NOMO-1 treated with DMSO at 0.1 percent for 48 hours (cell line): Measurements from ENCODE around the gene UBE2O.

ENCODE experiments used
- DNase-seq: peaks from one replicate; lab custom pipeline; 2025; ENCODE audit not compliant: unreplicated experiment; lab: John Stamatoyannopoulos, UW

UBE2O gene

DNA sequence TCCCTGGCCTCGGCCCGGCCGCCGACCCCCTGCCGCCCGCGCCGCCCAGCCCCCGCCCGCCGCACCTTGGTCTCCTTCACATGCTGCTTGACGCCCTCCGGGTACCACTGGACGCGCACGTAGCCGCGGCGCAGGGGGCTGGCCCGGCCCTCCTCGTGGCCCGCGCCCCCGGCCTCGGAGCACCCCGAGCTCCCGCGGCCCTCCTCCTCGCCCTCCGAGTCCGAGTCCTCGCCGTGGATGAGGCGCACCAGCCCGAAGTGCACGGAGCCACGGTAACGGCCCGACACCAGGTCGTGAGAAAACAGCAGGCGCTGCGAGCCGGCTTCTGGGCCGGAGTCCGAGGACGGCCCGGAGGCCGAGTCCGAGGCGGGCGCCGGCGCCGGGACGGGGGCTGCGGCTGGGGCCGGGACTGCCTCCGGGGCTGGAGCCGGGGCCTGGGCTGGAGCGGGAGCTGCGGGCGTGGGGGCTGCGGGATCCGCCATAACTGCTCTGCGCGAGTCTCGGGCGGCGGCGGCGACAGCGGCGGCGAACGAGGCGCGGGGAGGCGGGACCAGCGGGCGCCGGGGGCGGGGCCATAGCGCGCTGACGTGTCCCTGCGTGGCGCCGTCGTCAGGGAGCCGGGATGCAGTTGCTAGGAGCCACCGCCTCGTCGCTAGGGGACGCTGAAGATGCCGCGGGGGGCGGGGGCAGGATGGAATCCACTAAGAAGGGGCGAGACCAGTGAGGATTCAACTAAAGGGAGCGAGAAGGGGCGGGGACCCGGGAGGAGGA, at the start of gene UBE2O:
Gene UBE2O (minus strand): TSS at position 493 of the 771 bp plus-strand sequence. CDS start 11 bp downstream, at position 482.
- peak; percentile 81 for DNase-seq

DNA sequence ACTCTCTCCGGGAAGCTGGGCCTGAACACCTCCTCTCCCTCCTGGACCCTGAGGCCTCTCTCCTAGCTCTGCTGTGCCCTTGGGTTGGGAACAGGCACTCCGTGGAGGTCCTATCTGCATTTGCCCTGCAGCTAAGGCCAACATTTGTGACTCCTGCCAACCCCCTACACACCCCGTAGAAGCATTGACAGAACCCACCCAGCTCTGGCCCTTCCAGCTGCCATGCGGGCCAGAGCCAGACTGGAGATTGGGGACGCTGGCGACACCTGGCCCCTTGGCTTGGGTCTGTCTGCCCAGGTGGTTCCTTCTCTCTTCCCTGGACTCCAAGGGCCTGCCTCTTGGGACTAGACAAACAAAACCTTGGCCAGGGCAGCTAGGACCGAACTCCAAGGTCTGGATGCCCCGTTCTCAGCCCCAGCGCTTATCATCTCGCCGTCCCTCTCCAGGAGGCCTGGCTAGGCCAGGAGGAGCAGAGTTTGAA, 48.9 kb upstream of the UBE2O start:
- no peak for DNase-seq

DNA sequence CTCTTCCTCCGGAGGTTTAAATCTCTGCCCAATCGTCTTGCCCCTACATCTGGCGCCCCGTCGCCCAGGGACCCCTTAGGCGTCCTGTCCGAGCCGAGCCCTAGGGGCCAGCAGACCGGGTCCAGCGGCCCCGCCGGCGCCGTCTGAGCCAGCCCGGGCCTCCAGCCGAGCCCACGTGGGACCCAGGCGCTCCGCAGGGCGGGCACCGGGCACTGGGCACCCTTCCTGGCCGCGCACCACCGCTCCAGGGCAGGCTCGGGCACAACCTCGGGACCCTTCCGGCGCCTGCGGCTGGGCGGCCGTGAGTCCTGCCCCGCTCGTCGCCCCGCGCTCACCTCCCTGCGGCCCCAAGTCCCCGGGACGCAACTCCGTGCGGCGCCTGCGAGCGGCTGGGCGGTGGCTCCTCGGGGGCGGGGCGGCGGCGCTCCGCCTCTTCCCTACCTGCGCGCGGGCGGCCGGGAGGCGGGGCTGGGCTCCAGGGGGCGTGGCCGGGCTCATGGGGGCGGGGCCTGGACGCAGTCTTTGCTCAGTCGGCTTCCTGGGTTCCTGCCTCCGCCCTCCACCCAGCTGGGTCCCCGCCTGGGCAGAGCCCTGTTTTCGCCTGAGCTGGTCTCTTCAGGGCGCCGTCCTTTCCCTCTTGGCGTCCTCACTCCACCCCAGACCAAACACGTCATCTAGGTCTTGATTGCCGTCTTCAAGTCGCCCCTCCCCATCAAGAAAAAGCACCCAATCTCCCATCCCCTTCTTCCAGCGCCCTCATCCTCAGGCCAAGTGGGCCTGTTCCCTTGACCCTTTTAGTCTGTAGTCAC, 48.3 kb upstream of the UBE2O start, which contains the start of gene RHBDF2:
Gene RHBDF2 (minus strand): TSS at position 406 of the 809 bp plus-strand sequence. CDS start 19,899 bp downstream, outside the sequence.
- DNase-seq: peak; percentile 68

DNA sequence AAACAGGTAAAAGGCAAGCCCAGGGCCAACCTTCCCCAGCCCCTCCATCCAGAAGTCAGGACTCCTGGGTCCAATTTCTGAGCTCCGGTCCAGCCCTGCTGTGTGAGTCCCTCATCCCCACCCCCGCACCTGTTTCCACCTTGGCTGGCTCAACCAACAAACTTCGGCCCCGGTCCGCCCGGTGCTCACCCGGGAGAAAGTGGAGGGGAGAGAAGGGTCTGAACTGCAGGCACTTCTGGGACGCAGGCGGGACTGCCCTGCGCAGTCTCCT, 47.7 kb upstream of the UBE2O start:
- DNase-seq: no peak

DNA sequence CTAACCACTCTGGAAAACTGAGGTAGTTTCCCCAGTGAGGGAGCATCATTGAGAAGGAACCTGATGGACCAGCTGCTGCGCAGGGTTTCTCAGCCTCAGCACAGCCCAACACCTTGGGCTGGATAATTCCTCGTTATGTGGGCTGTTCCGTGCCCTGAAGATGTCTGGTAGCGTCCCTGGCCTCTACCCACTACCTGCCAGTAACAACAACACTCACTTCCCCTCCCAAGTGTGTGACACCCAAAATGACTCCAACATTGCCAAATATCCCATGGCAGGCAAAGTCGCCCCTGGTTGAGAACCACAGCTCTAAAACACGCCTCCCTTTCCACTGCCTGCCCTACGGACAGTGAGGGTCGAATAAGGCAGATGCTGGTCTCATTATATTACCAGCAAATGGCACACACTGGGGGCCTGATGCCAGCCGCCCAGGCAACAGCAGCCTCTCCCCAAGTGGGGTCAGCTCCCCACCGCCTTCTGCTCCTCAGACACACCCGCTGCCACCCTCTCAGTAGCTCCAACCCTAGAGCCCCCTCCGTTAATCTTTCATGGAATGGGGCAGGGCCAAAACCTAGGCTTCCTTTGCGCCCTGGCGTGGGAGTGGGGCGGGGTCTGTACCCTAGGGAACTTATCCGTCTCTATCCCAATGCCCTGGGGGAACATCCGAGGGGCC, 47.3 kb upstream of the UBE2O start:
- DNase-seq: peak; percentile 41

DNA sequence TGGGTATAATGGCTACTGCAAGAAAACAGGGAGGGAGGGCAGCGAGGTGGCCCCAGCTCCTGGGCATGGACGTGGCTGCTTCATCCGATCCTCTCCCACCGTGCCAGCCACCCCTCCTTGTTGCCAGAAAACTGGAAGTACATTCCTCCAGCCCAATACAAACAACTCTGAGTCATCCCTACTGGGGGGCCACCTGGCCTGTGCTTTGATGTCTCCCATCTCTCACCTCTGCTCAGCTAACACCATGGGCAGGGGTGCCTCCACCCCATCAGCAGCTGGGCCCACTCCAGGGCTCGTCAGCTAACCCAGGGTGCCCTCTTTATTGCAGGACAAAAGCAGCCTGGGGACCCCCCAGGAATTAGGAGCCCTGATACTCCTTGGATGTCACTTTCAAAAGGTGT, 46.3 kb upstream of the UBE2O start:
- DNase-seq: no peak

DNA sequence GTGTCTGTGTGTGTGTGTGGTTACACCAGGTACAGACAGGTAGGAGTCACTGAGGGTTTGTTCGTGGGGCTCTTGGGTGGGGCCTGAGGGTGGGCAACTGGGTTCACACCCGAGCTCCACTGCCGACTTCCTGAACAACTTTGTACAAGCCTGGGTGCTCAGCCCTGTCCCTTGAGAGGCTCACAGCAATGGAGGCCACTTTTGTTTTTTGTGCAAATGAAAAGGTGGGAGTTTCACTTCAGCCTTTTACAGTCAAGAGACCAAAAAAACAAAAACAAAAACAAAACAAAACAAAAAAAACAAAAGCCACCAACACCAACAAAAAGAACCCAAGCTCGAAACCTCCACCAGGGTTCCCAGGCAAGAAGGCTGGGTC, 45.9 kb upstream of the UBE2O start:
- no peak for DNase-seq

DNA sequence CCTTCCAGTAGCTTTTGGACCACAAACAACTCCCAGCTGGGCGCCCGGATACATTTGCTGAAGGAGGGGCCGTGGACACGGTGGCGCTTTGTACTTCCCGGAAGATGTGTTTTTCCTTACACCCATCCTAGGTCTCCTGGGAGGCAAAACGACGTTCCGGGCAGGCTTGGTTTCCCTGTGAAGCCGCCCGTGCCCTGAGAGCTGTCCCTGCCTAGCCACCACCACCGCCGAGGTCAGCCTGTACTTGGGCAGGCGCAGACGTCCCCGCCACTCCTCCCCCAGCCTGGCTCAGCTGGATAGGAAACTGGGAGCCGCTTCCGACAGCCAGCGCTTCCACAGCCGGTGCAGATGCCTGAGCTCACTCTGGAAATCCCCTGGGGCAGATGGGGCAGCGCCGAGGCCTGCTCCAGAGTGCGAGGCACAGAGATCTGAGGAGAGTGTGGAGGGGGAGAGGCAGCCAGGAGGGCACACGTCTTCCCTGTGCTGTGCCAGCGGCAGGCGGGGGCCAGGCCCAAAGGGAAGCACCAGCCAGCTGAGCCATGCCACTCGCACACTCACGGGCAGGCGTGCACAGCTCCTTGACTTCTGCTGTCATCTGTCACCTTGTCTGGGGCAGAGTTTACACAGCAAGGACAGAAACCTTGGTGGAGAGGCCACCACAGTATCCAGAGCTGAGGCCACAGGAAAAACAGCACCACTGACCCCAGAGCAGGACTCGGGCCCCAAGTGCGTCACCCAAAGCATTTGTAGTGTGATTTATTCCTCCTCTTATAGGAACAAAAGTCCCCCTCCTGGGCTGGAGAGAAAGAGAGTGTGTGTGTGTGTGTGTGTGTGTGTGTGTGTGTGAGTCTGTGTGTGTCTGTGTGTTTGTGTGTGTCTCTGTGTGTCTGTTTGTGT, 45.3 kb upstream of the UBE2O start:
- no peak for DNase-seq

DNA sequence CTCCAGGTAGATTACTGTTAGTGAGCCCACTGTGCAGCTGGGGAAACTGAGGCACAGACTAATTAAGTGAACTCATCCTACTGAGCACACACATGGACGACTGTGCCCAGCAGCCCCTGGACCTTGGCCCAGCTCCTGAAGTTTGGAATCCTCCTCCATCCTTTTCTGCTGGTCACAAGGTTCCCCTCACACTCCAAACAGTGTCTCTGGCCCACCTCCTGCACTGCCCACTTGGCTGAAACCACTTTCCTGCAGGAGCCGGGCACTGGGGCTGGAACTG, 44.7 kb upstream of the UBE2O start:
- DNase-seq: no peak

DNA sequence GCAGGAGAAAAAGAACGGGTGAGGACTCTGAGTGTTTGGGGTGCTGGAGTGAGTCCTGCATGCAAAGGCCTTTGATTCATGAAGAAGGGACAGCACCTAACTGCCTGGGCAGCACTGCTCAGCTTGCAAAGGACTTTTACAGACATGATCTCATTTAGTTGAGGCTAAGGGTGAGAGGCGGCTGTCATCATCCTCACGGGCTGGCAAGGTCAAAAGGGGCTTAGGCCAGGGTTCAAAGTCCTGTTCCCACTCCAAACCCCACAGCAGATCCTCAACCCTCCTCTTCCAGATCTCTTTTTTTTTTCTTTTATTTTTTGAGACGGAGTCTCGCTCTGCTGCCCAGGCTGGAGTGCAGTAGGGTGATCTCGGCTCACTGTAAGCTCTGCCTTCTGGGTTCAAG, 43.5 kb upstream of the UBE2O start:
- no peak for DNase-seq

DNA sequence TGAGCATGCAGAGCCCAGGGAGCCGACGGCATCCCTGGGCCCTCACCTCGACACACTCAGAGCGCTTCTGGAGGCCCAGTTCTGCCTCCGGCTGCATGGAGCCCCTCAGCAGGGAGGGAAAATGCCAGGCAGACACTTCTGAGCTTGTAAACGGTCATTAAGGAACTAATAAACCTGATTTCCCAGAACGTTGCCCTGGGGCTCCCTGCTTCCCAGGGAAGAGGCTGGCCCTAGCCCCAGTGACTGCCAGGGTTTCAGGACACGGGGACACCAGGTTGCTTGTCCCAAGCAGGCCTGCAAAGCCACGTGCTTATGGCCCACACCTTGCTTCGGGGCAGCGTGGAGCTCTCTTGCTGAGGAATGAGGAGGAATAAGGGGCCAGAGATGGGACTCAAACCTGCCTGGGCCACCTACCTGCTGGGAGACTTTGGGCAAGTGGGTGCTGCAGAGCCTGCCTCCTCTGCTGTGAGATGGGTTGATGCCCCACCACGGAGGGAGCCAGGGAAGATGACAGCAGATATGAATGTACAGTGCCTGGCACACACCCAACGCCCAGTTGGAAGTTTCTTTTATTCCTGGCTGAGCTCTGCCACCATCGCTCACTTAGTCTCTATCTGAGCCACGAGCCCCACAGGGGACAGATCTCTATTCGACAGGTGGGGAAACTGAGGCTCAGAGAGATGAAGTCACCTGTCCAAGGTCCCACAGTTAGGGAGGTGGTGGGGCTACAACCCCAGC, 42.9 kb upstream of the UBE2O start:
- DNase-seq: no peak

DNA sequence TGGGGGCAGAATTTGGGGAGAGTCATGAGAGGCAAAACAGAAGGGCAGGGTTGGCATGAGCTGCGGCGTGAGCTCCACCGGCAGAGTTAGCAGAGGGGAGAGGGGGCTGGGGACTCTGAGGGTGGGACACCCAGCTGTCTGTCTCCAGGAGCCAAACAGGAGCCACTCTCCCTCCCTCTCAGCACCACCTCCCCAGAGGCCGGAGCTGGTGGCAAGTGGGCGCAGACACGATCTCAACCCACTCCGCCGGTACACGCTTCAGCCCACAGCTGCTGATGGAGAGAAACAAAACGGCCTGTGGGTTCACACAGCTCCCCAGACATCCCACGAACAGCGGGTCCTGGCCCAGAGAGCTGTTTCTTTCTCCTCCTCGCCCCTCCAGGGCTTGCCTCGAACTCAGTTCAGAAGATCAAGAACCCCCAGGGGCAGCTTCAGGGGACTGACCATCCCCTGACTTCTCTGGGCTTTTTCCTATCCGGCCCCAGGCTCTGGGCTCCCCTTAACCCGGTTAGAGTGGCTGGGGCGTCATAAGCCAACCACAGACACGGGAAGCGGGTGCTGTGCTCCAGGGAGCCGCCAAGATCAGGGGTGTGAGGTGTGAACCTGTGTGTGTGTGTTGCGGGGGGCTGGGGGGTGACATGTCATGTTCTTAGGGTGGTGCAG, 40.7 kb upstream of the UBE2O start:
- DNase-seq: no peak

DNA sequence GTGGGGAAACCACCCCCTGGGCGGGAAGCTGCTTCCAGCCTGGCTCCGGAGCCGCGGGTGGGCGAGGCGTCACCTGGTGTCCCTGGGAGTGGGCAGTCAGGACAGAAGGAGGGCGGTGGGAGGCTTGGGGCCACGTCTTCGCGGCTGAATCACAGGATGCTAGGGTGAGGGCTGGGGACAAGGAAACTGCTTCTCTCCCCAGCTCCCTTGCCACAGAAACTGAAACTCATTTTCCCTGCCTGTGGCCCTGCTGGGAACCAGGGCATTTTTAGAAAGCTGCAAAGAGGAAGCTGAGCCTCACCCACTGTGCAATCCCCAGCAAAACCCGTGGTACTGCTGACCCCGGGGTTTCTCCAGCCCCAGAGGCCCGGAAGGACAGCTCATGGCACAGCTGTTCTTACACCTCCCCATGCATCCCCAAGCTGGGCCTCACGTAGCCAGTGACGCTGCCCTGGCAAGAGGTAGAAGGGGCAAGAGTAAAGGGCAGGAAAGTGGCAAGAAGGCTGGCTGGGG, 40.1 kb upstream of the UBE2O start:
- peak; percentile 95 for DNase-seq

DNA sequence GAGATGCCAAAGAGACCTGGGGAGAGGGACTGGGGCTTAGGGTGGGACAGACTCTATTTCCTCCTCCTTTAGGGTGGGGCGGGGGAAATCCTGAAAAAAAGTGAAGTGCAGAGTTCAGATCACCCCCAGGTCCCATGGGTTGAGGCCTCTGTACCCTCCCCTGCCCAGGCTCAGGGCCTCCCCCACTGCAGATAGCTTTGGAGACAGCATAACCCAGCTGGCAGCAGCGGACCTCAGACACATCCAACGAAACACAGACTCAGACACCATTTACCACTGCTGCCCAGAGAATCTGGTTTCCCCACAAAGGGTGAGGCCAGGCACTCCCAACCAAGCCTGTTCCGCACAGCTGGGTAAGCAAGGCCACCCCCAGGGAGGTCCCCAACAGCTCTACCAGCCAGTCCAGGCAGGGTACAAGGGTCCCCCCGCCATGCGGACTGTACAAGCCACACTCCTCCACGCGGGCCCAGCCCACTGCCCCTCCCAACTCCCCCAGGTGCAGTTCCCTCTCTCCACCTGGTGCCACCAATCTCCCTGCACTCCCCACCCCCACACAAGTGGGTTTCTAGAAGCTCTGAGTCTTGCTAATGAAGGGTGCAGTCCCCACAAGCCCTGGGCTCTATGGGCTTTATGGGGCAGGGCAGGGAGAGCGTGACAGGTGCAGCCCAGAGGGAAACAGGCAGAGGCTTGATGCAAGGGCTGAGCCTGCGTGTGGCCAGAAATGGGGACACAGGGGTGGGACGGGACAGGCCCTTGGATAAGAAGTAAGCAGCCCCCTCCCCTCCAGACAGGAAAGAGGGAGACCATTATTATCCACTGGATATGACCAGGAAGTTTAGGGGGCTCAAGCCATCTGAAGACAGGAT, 39.4 kb upstream of the UBE2O start:
- DNase-seq: no peak

DNA sequence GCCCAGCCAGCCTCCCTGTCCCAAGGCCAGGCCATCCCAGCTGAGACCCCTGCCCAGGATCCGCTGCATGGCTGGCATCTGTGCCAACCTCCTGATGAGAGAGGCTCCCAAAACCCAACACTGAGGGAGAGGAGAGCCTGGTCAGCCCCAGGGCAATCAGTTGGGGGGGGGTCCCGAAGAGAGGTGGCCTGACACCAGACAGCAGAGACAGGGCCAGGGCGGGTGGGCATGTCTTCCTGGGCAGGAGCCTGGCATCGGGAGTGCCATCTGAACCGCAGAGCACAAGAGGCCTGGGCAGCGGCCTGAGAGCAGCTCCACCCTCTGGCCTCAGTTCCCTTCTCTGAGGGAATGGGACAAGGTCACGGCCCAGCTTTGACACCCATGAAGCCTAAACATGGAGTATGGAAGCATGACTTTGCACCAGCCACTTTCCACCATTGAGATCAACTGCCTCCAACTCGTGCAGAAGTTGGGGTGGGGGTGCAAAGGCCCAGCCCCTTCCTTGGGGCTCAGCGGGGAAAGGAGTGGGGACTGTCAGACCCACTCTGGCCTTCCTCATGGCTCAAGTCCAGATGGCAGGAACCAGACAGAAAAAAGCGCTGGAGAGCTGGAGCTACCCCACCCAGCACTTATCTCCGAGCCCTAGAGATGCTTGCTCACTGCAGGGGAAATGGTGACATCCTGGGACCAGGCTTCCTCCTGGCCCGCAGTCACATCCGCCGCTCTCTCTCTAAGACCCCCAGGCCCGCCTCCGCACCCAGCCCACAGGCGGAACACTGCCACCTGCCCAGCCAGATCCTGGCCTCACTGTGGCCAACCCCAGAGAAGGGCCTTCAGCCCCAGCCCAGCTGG, 38.5 kb upstream of the UBE2O start:
- DNase-seq: no peak

DNA sequence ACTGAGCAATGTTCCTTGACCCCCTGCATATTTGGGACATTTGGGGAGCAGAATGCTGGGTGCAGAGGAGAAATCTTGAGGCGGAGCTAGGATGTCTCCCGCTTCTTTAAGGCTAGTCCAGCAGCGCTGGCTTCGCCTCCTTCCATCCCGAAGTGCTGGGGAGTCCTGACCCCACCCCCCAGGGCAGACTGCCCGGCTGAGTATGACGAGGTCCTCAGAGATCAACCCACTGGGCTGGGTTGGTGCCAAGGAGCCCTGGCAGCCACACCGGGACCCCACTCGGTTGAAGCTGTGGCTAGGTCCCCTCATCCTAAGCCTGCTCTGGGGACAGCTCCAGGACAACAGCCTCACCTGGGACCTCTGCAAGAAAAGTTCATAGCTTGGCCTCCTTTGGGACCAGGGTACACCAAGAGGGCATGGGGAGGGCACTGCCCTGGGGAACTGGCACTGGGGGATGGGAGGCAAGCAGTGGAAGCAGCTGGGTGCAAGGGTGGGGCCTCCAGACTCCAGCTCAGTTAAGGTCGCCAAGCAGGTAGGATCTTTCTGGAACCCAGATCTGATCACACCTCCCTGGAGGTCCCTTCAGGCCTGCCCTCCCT, 37.3 kb upstream of the UBE2O start:
- DNase-seq: no peak

DNA sequence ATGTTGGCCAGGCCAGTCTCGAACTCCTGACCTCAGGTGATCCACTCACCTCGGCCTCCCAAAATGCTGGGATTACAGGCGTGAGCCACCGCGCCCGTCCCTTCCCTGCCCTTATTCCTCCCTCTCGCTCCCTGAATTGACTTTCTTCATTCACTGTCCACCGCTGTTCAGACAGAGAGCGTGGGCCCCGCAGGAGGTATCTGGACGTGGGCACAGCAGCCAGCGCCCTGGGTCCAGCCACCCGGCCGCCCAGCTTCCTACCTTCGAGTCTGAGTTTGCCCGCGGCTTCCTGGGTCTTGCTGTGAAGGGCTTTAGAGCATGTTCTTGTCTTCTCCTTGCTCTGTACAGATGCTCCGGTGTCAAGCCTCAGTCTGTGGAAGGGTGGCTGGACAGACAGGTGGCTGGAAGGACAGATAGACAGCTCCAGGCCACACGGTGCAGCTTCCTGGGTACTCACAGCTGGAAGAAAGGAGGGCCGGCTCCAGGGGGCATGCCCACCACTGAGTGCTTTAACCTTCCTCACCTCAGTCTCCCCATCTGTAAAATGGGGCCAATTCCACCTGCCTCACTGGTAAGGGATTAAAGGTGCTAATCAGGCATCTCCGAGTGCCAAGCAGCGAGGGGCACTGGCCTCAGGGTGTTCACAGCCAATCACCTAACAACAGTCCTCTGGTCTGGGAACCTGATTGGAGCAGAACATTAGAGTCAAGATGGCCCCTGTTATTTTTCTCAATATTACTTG, 34.7 kb upstream of the UBE2O start:
- no peak for DNase-seq
